DMS 273 treated with DMSO at 0.1 percent for 48 hours (cell line): Measurements from ENCODE around the gene NPEPL1.
A peak's percentile ranks its signal among the peaks of the same experiment; 100 is the strongest.
"Not testable (repeated sequence)": the region's sequence is repeated elsewhere in the genome, so short reads cannot be mapped to it uniquely, and the experiment has no call there.

ENCODE experiments used
- DNase-seq: peaks from one replicate; lab custom pipeline; 2025; lab: John Stamatoyannopoulos, UW

The NPEPL1 gene

GRCh38 chr20:58692579-58693225 is at the start of gene NPEPL1:
TSS of gene NPEPL1 (plus strand) at chr20:58692800. CDS start at chr20:58692901, 101 bp downstream.
- DNase-seq = no peak

- DNase-seq = not testable (repeated sequence)
Measured at GRCh38 chr20:58642896-58643295, 49.7 kb upstream of the NPEPL1 start.

- DNase-seq = no peak
Measured at GRCh38 chr20:58645412-58645968, 47.1 kb upstream of the NPEPL1 start.

- no peak for DNase-seq
Measured at GRCh38 chr20:58646257-58646656, 46.3 kb upstream of the NPEPL1 start.

GRCh38 chr20:58646703-58647102 is 45.9 kb upstream of the NPEPL1 start:
- DNase-seq = no peak

GRCh38 chr20:58647162-58647795 is 45.3 kb upstream of the NPEPL1 start:
- DNase-seq = no peak

- DNase-seq = no peak
Measured at GRCh38 chr20:58647796-58648501, 44.7 kb upstream of the NPEPL1 start.

- DNase-seq = not testable (repeated sequence)
Measured at GRCh38 chr20:58648502-58648825, 44.1 kb upstream of the NPEPL1 start.

- DNase-seq = no peak
Measured at GRCh38 chr20:58649288-58650180, 43.1 kb upstream of the NPEPL1 start.

GRCh38 chr20:58650181-58650775 is 42.3 kb upstream of the NPEPL1 start:
- DNase-seq = no peak

- DNase-seq = peak; percentile 73
Measured at GRCh38 chr20:58650776-58651558, 41.6 kb upstream of the NPEPL1 start, which contains the start of gene STX16. TSS of gene STX16 (plus strand) at chr20:58651283. CDS start at chr20:58652007, 724 bp downstream.

- no peak for DNase-seq
Measured at GRCh38 chr20:58651559-58651945, 41.0 kb upstream of the NPEPL1 start.

- peak; percentile 54 for DNase-seq
Measured at GRCh38 chr20:58651946-58652605, 40.5 kb upstream of the NPEPL1 start.

GRCh38 chr20:58652606-58653294 is 39.9 kb upstream of the NPEPL1 start:
- DNase-seq = no peak

GRCh38 chr20:58654337-58654736 is 38.3 kb upstream of the NPEPL1 start:
- no peak for DNase-seq

- no peak for DNase-seq
Measured at GRCh38 chr20:58655328-58656107, 37.1 kb upstream of the NPEPL1 start.

GRCh38 chr20:58656831-58657230 is 35.8 kb upstream of the NPEPL1 start:
- no peak for DNase-seq

GRCh38 chr20:58657262-58657661 is 35.3 kb upstream of the NPEPL1 start:
- no peak for DNase-seq

- no peak for DNase-seq
Measured at GRCh38 chr20:58657986-58658385, 34.6 kb upstream of the NPEPL1 start.
